B cell (primary cell): ENCODE results near the gene SEC14L1. TPM values are rescaled to one million over a fixed set of nuclear protein-coding genes. Genes with fewer than 3 reads are reported as not detected.

Source experiments
- ATAC-seq: fragments of 200-7000 bp; cut with Tn5 transposase; one replicate; pipeline ENCODE4 v1.10.0; 2021; ENCODE audit warnings: low read depth, mild to moderate bottlenecking, moderate number of reproducible peaks, moderate library complexity
- CTCF ChIA-PET: fragments of 350-600 bp; sonication (Branson Sonifier 250); formaldehyde crosslinking; loops from one replicate; lab custom pipeline; 2021; ENCODE audit warnings: antibody characterized with exemption, inconsistent platforms; lab: Charles Lee
- POLR2A ChIA-PET: fragments of 350-600 bp; sonication (Branson Sonifier 250); formaldehyde crosslinking; loops from one replicate; lab custom pipeline; 2021; ENCODE audit warnings: antibody characterized with exemption; lab: Charles Lee
- DNase-seq: peaks from one replicate; pipeline ENCODE4 v3.0.0; 2013
- H2AFZ ChIP-seq: 2 replicates; pipeline ENCODE4 v1.6.1; 2012; ENCODE audit warnings: mild to moderate bottlenecking, low read depth, low read length; ENCODE audit not compliant: insufficient read depth, poor library complexity, severe bottlenecking
- H3K27ac ChIP-seq, 2 donors: 1 replicate in 1 of 2; 2 replicates in 1 of 2; pipeline ENCODE4 v1.5.1; 2012 to 2013; ENCODE audit warnings: low read length in 2 of 2, mild to moderate bottlenecking in 2 of 2, moderate library complexity in 1 of 2
- H3K27me3 ChIP-seq, 4 experiments: fragments of 200-600 bp in 1 of 4; sonication (generic) in 1 of 4; replicated peaks in 1 of 4; 1 replicate in 2 of 4; 2 replicates in 2 of 4; pipeline versions ENCODE4 v1.6.1 to v1.7.0; 2013 to 2016; ENCODE audit warnings: low read length in 3 of 4, mild to moderate bottlenecking in 2 of 4, mixed read lengths in 1 of 4, moderate library complexity in 1 of 4; ENCODE audit not compliant: insufficient read depth in 4 of 4, control insufficient read depth in 3 of 4; ENCODE audit errors: control extremely low read depth in 1 of 4
- H3K36me3 ChIP-seq, 2 experiments: replicated peaks in 1 of 2; 1 replicate in 1 of 2; 2 replicates in 1 of 2; pipeline versions ENCODE4 v1.6.1 to v1.7.1; 2013; ENCODE audit warnings: low read length in 1 of 2; ENCODE audit not compliant: insufficient read depth in 2 of 2, control insufficient read depth in 1 of 2; ENCODE audit errors: control extremely low read depth in 1 of 2, extremely low read depth in 1 of 2
- H3K4me1 ChIP-seq, 2 donors: fragments of 200-600 bp in 1 of 2; sonication (generic) in 1 of 2; 1 replicate in 1 of 2; 2 replicates in 1 of 2; pipeline versions ENCODE4 v1.5.1 to v1.6.1; 2013 to 2017; ENCODE audit warnings: low read length in 2 of 2; ENCODE audit not compliant: control insufficient read depth in 2 of 2, insufficient read depth in 2 of 2
- H3K4me2 ChIP-seq: replicated peaks from 2 replicates; pipeline ENCODE3; 2012; ENCODE audit warnings: mild to moderate bottlenecking, low read depth, low read length; ENCODE audit not compliant: poor library complexity, severe bottlenecking
- H3K4me3 ChIP-seq, 5 experiments: fragments of 200-600 bp in 1 of 5; sonication (generic) in 1 of 5; 1 replicate in 3 of 5; 2 replicates in 2 of 5; pipeline versions ENCODE4 v1.5.1 to v1.7.0; 2011 to 2016; ENCODE audit warnings: low read length in 4 of 5, mild to moderate bottlenecking in 4 of 5, low read depth in 2 of 5, control low read depth in 1 of 5, moderate library complexity in 1 of 5; ENCODE audit not compliant: insufficient read depth in 1 of 5; ENCODE audit errors: control extremely low read depth in 1 of 5, extremely low read depth in 1 of 5
- H3K79me2 ChIP-seq: fragments of 200-600 bp; sonication (generic); one replicate; pipeline ENCODE4 v1.6.0; 2016; ENCODE audit warnings: low read length; ENCODE audit not compliant: control insufficient read depth, insufficient read depth
- H3K9ac ChIP-seq: fragments of 200-600 bp; sonication (generic); 2 replicates; pipeline ENCODE4 v1.6.1; 2017; ENCODE audit warnings: mild to moderate bottlenecking, low read length, moderate library complexity
- H3K9me3 ChIP-seq, 3 donors: one replicate each; pipeline versions ENCODE4 v1.6.1 to v1.7.1; 2013; ENCODE audit warnings: low read length in 2 of 3; ENCODE audit not compliant: control insufficient read depth in 2 of 3, insufficient read depth in 1 of 3; ENCODE audit errors: control extremely low read depth in 1 of 3
- H4K20me1 ChIP-seq: 2 replicates; pipeline ENCODE4 v1.6.0; 2012; ENCODE audit warnings: mild to moderate bottlenecking, low read length; ENCODE audit not compliant: insufficient read depth, control insufficient read depth, poor library complexity, severe bottlenecking
- H3K27ac Mint-ChIP-seq: one replicate; pipeline ENCODE4 v1.8.0; 2021; ENCODE audit warnings: mixed read lengths
- H3K27me3 Mint-ChIP-seq: one replicate; pipeline ENCODE4 v1.8.0; 2021; ENCODE audit warnings: mixed read lengths
- H3K4me1 Mint-ChIP-seq: one replicate; pipeline ENCODE4 v1.8.0; 2021; ENCODE audit warnings: mixed read lengths
- H3K4me3 Mint-ChIP-seq: one replicate; pipeline ENCODE4 v1.8.0; 2021; ENCODE audit warnings: mixed read lengths
- H3K9me3 Mint-ChIP-seq: one replicate; pipeline ENCODE4 v1.8.0; 2022; ENCODE audit warnings: mixed read lengths; ENCODE audit not compliant: insufficient read depth
- CTCF ChIP-seq: fragments of 200-600 bp; IDR thresholded peaks from one replicate; pipeline ENCODE4 v1.8.0; 2022; ENCODE audit warnings: antibody characterized with exemption, mild to moderate bottlenecking
- EZH2 ChIP-seq: IDR thresholded peaks from 2 replicates; pipeline ENCODE4 v1.6.1; 2012; ENCODE audit warnings: borderline replicate concordance, low read depth, mild to moderate bottlenecking, moderate library complexity, low read length; ENCODE audit not compliant: insufficient read depth, poor library complexity, severe bottlenecking
- WGBS: methylation state at CpG from one replicate; pipeline ENCODE4 v1.1.5; 2013; ENCODE audit warnings: missing lambda C conversion rate; ENCODE audit not compliant: insufficient coverage; 5-methylcytosine and 5-hydroxymethylcytosine counted together
- intact Hi-C: fragments of 100-400 bp; cut with micrococcal nuclease; formaldehyde crosslinking; loops from one replicate; pipeline ENCODE4 v1.10.0; 2022
- polyA plus RNA-seq: library from polyadenylated mRNA; depleted of rRNA; stranded (reverse); fragments of >200 nt; gene quantifications from 2 replicates; pipeline ENCODE4 v1.2.3, GENCODE V29; 2012
- total RNA-seq, 2 donors: library from RNA; stranded (reverse); fragments of 120-200 nt in 1 of 2; gene quantifications; 1 replicate in 1 of 2; 2 replicates in 1 of 2; pipeline versions ENCODE4 v1.2.3 to v1.2.4, GENCODE V29; 2013 to 2022

SEC14L1 gene
- total and polyA plus RNA-seq, 2 donors (not counting 1 experiment from before 2014, with no cell fraction given), result 37.7 to 103 TPM

GRCh38 chr17:77106874-77107358, 33.9 kb upstream of the SEC14L1 start:
- Histone ChIP-seq H3K4me3 (peak overlapping the region in 3 of 5 experiments; percentile 2 to 44 (median 28)), H3K4me1 (peaks cover 25 to 48% of the 10 kb centered on the region in 2 donors), H4K20me1 (no peaks in the 10 kb centered on the region), H3K27ac (no peak overlapping the region), H3K9me3 (no peaks in the 10 kb centered on the region), H3K27me3 (no peaks in the 10 kb centered on the region), H3K9ac (peak overlapping the region; percentile 40), H3K36me3 (peaks cover 0 to 3% of the 10 kb centered on the region in 2 experiments), H3K79me2 (no peaks in the 10 kb centered on the region), H3K4me2 (peak overlapping the region; percentile 72), H2AFZ (no peak overlapping the region)
- Mint-ChIP-seq H3K9me3 (no peaks in the 10 kb centered on the region), H3K27ac (peak overlapping the region; percentile 73), H3K4me3 (peak overlapping the region; percentile 82), H3K27me3 (no peaks in the 10 kb centered on the region), H3K4me1 (peaks cover 49% of the 10 kb centered on the region)
- TF ChIP-seq CTCF, result peak; percentile 12
- no peak for TF ChIP-seq EZH2
- ATAC-seq (peak; percentile 55), DNase-seq (peak; percentile 59)
- ChIA-PET CTCF (interaction anchor here (0.6 to 3.3 kb wide), 6 partner anchors 10 to 141 kb away, joined by 3 to 21 read pairs (median 4); no protein-coding TSS in a partner anchor), POLR2A (interaction anchor here (0.6 to 1.0 kb wide), 2 partner anchors 33 to 53 kb away, joined by 4 to 9 read pairs; no protein-coding TSS in a partner anchor)
- 65% methylated on average over 5 of the region's 8 CpGs for WGBS
- intact Hi-C loops, result loop anchor here (1.0 to 5.0 kb wide), 3 partner anchors 18 to 105 kb away; partner anchors contain the start of gene SEC14L1
